A549 (cell line): ENCODE data around the gene TFDP2. TPM values are rescaled to one million over a fixed set of nuclear protein-coding genes. Genes with fewer than 3 reads are reported as not detected.

Experiments used
- ATAC-seq, 2 experiments: fragments of 200-7000 bp in 1 of 2; fragments of >200 bp in 1 of 2; cut with Nextera tagmentation in 1 of 2; cut with Tn5 transposase in 1 of 2; 3 replicates each; pipeline versions ENCODE4 v1.8.0 to v1.9.1; 2018 to 2020; ENCODE audit warnings: mild to moderate bottlenecking in 1 of 2, moderate library complexity in 1 of 2
- CTCF ChIA-PET: fragments of 300-600 bp; sonication (Branson Sonifier 250); formaldehyde crosslinking; extraction: SDS; loops from one replicate; lab custom pipeline; 2021; ENCODE audit warnings: antibody characterized with exemption, inconsistent platforms; lab: Yijun Ruan, JAX
- POLR2A ChIA-PET: fragments of 350-600 bp; formaldehyde crosslinking; extraction: SDS; loops from one replicate; lab custom pipeline; 2021; ENCODE audit warnings: antibody characterized with exemption, inconsistent platforms; lab: Yijun Ruan, JAX
- DNase-seq, 2 experiments: peaks; one replicate each; pipeline versions ENCODE4 v3.0.0 to v3.0.0-alpha.2; 2011 to 2016; ENCODE audit warnings: low read depth in 1 of 2, low spot score in 1 of 2
- FAIRE-seq: peaks from 2 replicates; lab custom pipeline; 2011; peaks lifted over from hg19 to GRCh38; lab: Jason Lieb, UNC
- H3K27ac ChIP-seq, 2 experiments: fragments of >200 bp; sonication (Bioruptor Twin); formaldehyde crosslinking; 3 replicates each; pipeline ENCODE4 v1.5.1; 2016 to 2017
- H3K4me1 ChIP-seq: fragments of >200 bp; sonication (Bioruptor Twin); formaldehyde crosslinking; 3 replicates; pipeline ENCODE4 v1.6.1; 2016
- H3K4me2 ChIP-seq: fragments of >200 bp; sonication (Bioruptor Twin); formaldehyde crosslinking; 3 replicates; pipeline ENCODE4 v1.6.1; 2016
- H3K4me3 ChIP-seq: fragments of >200 bp; sonication (Bioruptor Twin); formaldehyde crosslinking; 3 replicates; pipeline ENCODE4 v1.5.1; 2016
- H3K9me3 ChIP-seq: fragments of >200 bp; sonication (Bioruptor Twin); formaldehyde crosslinking; 3 replicates; pipeline ENCODE4 v1.6.1; 2016
- CBX8 ChIP-seq: fragments of 200-600 bp; sonication (generic); IDR thresholded peaks from 2 replicates; pipeline ENCODE4 v1.6.1; 2016
- CEBPB ChIP-seq, 2 experiments: fragments of >200 bp in 1 of 2; sonication (Bioruptor Twin) in 1 of 2; formaldehyde crosslinking in 1 of 2; IDR thresholded peaks; 2 replicates each; pipeline ENCODE4 v1.6.1; 2012 to 2016
- ESRRA ChIP-seq: fragments of 150-350 bp; IDR thresholded peaks from 2 replicates; pipeline ENCODE4 v1.6.1; 2014; ENCODE audit warnings: mild to moderate bottlenecking, low read length, borderline replicate concordance
- GATA3 ChIP-seq: IDR thresholded peaks from 2 replicates; pipeline ENCODE4 v1.6.1; 2012; ENCODE audit warnings: borderline replicate concordance
- HOXA7 ChIP-seq: fragments of 250-450 bp; sonication (Bioruptor Pico); IDR thresholded peaks from 2 replicates; pipeline ENCODE4 v1.5.0; 2020; ENCODE audit warnings: mild to moderate bottlenecking, moderate library complexity
- MAFK ChIP-seq: fragments of 450-650 bp; IDR thresholded peaks from 2 replicates; pipeline ENCODE4 v1.6.1; 2014; ENCODE audit not compliant: partially characterized antibody
- NPAS2 ChIP-seq: fragments of 250-450 bp; sonication (Bioruptor Pico); IDR thresholded peaks from 2 replicates; pipeline ENCODE4 v1.8.0; 2022; ENCODE audit warnings: mild to moderate bottlenecking, moderate library complexity, borderline replicate concordance
- POLR2AphosphoS2 ChIP-seq: conservative IDR thresholded peaks from 2 replicates; pipeline ENCODE4 v1.6.1; 2012; ENCODE audit warnings: low read length, improper control_type of control experiment, inconsistent platforms
- SREBF2 ChIP-seq: fragments of 450-650 bp; IDR thresholded peaks from 2 replicates; pipeline ENCODE4 v1.6.1; 2014; ENCODE audit warnings: mild to moderate bottlenecking, moderate library complexity
- WGBS: methylation state at CpG from one replicate; pipeline ENCODE4 v1.1.6; 2017; ENCODE audit errors: missing lambda C conversion rate; 5-methylcytosine and 5-hydroxymethylcytosine counted together
- polyA plus RNA-seq, 4 experiments: library from polyadenylated mRNA; depleted of rRNA in 3 of 4; stranded (reverse); fragments of >200 nt; fragmentation: RNase III in 1 of 4; extraction: RNeasy Plus Mini Kit Qiagen cat#74134 plus additional on column Dnase treatment in 1 of 4; gene quantifications; 2 replicates in 3 of 4; 3 replicates in 1 of 4; pipeline ENCODE4 v1.2.3, GENCODE V29; 2011 to 2017
- TF ChIP-seq, protein P1 (sequence below): IDR thresholded peaks from 2 replicates; pipeline ENCODE4 v1.6.1; 2012
- TF ChIP-seq, protein P2 (sequence below): fragments of >200 bp; sonication (Bioruptor Twin); formaldehyde crosslinking; IDR thresholded peaks from 3 replicates; pipeline ENCODE4 v1.6.1; 2016
- TF ChIP-seq, protein P3 (sequence below): fragments of 450-650 bp; IDR thresholded peaks from 2 replicates; pipeline ENCODE4 v1.6.1; 2014; ENCODE audit warnings: antibody characterized with exemption
- TF ChIP-seq, protein P4 (sequence below): fragments of 150-350 bp; IDR thresholded peaks from 2 replicates; pipeline ENCODE4 v1.6.1; 2014; ENCODE audit warnings: low read depth, mild to moderate bottlenecking, low read length
- TF ChIP-seq, protein P5 (sequence below): fragments of 200-600 bp; sonication (generic); IDR thresholded peaks from 2 replicates; pipeline ENCODE4 v1.6.1; 2016; ENCODE audit warnings: antibody characterized with exemption, mild to moderate bottlenecking, moderate library complexity

The TFDP2 gene
- polyA plus RNA-seq, 2 of the 4 experiments (the other 2 are of a cell fraction) = 9.6 to 61.5 TPM

DNA sequence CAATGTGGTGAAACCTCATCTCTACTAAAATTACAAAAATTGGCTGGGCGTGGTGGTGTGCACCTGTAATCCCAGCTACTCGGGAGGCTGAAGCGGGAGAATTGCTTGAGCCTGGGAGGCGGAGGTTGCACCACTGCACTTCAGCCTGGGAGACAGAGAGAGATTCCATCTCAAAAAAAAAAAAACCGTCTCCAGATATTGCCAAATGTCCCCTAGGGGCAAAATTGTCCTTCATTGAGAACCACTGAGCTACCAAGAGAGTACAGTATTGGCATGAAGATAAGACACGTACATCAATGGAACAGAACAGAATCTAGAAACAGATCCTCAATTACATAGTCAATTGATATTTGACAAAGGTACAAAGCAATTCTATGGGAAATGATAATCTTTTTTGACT, 98.0 kb downstream of the TFDP2 start:
- Histone ChIP-seq H3K4me1 (no peaks in the 10 kb centered on the region), H3K4me2 (no peak overlapping the region), H3K4me3 (no peak overlapping the region), H3K9me3 (no peaks in the 10 kb centered on the region), H3K27ac (no peak overlapping the region)
- CTCF ChIA-PET = no interaction called here
- TF ChIP-seq, protein P1, sequence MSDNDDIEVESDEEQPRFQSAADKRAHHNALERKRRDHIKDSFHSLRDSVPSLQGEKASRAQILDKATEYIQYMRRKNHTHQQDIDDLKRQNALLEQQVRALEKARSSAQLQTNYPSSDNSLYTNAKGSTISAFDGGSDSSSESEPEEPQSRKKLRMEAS = no peak
- TF ChIP-seq, protein P2, sequence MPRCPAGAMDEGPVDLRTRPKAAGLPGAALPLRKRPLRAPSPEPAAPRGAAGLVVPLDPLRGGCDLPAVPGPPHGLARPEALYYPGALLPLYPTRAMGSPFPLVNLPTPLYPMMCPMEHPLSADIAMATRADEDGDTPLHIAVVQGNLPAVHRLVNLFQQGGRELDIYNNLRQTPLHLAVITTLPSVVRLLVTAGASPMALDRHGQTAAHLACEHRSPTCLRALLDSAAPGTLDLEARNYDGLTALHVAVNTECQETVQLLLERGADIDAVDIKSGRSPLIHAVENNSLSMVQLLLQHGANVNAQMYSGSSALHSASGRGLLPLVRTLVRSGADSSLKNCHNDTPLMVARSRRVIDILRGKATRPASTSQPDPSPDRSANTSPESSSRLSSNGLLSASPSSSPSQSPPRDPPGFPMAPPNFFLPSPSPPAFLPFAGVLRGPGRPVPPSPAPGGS = no peak
- no peak for TF ChIP-seq MAFK
- DNase-seq (no peak), FAIRE-seq (no peak), ATAC-seq (no peak)
- 91% methylated on average over 6 of the region's 6 CpGs for WGBS
- POLR2A ChIA-PET = no interaction called here

DNA sequence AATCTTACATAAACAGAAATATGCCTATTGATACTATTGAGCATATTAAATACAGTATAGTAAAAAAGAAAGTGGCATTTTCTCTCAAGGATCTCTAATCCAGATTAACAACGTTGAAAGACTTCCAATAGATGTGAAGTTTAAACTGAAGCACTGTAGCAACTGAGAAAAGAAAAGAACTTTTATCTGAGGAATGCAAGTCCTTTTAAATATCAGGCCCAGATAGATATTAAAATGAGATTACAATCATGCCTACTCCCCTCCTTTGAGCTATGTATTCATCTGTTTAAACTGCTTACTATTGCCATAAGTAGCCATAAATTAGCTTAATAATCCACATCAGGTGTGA, 102.3 kb downstream of the TFDP2 start:
- ATAC-seq (no peak), FAIRE-seq (no peak), DNase-seq (no peak)
- ChIA-PET CTCF (no interaction called here), POLR2A (no interaction called here)
- TF ChIP-seq CBX8 (no peak), SREBF2 (no peak), CEBPB (IDR thresholded peaks at IDR 0.05) (no peak), NPAS2 (CRISPR knock-in tag) (no peak), MAFK (no peak), POLR2AphosphoS2 (no peak), GATA3 (no peak), ESRRA (no peak), HOXA7 (CRISPR knock-in tag) (no peak)
- TF ChIP-seq, protein P3, sequence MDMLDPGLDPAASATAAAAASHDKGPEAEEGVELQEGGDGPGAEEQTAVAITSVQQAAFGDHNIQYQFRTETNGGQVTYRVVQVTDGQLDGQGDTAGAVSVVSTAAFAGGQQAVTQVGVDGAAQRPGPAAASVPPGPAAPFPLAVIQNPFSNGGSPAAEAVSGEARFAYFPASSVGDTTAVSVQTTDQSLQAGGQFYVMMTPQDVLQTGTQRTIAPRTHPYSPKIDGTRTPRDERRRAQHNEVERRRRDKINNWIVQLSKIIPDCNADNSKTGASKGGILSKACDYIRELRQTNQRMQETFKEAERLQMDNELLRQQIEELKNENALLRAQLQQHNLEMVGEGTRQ = no peak
- TF ChIP-seq, protein P4, sequence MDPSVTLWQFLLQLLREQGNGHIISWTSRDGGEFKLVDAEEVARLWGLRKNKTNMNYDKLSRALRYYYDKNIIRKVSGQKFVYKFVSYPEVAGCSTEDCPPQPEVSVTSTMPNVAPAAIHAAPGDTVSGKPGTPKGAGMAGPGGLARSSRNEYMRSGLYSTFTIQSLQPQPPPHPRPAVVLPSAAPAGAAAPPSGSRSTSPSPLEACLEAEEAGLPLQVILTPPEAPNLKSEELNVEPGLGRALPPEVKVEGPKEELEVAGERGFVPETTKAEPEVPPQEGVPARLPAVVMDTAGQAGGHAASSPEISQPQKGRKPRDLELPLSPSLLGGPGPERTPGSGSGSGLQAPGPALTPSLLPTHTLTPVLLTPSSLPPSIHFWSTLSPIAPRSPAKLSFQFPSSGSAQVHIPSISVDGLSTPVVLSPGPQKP = no peak
- H3K4me3 ChIP-seq = no peak overlapping the region
- 55% methylated on average over 1 of the region's 1 CpG for WGBS
- no peaks in the 10 kb centered on the region for H3K9me3 ChIP-seq
- H3K27ac ChIP-seq = no peak overlapping the region
- H3K4me2 ChIP-seq = no peak overlapping the region
- no peaks in the 10 kb centered on the region for H3K4me1 ChIP-seq

DNA sequence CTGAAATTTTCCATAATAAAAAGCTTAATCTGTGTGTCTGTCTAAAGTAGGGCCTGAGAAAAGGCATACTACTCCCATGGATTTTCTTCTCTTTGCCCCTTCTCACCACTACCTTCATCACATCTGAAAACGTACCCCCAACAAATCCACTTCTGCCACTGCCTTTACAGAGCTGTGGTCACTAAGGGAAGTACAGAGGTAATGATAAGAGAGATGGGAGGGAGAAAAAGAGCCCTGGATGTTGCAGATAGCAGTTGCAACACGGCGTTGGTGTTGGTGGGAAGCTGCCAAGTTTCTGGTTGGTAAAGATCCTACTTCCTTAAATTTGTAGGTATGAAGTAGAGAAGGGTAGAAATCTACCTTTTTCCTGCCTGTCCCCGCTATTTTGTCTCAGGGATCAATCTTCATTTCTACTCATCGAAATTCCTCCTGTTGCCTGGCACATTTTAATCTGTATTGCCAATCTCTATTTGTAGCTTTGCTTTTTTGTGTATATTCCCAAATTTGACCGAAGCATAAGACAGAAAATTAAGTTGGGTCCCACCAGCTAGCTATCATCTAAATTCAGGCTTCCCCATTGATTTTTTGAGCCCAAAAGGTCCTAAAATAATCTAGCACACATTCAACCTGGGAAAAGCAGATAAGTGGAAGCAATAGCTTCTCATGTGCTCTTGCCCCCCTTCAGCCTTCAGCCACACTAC, 102.9 kb downstream of the TFDP2 start:
- H3K4me3 ChIP-seq = no peak overlapping the region
- WGBS = 80% methylated on average over 5 of the region's 6 CpGs
- POLR2A ChIA-PET = no interaction called here
- CTCF ChIA-PET = no interaction called here
- no peak overlapping the region for H3K27ac ChIP-seq
- FAIRE-seq = no peak
- H3K4me1 ChIP-seq = no peaks in the 10 kb centered on the region
- TF ChIP-seq ESRRA = no peak
- TF ChIP-seq, protein P5, sequence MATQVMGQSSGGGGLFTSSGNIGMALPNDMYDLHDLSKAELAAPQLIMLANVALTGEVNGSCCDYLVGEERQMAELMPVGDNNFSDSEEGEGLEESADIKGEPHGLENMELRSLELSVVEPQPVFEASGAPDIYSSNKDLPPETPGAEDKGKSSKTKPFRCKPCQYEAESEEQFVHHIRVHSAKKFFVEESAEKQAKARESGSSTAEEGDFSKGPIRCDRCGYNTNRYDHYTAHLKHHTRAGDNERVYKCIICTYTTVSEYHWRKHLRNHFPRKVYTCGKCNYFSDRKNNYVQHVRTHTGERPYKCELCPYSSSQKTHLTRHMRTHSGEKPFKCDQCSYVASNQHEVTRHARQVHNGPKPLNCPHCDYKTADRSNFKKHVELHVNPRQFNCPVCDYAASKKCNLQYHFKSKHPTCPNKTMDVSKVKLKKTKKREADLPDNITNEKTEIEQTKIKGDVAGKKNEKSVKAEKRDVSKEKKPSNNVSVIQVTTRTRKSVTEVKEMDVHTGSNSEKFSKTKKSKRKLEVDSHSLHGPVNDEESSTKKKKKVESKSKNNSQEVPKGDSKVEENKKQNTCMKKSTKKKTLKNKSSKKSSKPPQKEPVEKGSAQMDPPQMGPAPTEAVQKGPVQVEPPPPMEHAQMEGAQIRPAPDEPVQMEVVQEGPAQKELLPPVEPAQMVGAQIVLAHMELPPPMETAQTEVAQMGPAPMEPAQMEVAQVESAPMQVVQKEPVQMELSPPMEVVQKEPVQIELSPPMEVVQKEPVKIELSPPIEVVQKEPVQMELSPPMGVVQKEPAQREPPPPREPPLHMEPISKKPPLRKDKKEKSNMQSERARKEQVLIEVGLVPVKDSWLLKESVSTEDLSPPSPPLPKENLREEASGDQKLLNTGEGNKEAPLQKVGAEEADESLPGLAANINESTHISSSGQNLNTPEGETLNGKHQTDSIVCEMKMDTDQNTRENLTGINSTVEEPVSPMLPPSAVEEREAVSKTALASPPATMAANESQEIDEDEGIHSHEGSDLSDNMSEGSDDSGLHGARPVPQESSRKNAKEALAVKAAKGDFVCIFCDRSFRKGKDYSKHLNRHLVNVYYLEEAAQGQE = no peak
- no peak for DNase-seq
- ATAC-seq = no peak
- H3K9me3 ChIP-seq = no peaks in the 10 kb centered on the region
- H3K4me2 ChIP-seq = no peak overlapping the region
